Cardiac fibroblast (primary cell): ENCODE data around the gene IFI44L.

ENCODE experiments used
- DNase-seq, 2 donors: peaks; one replicate each; pipeline versions ENCODE4 v3.0.0 to v3.0.0-alpha.2; 2010; ENCODE audit warnings: low read depth in 2 of 2
- H3K4me3 ChIP-seq, 2 donors: replicated peaks in 1 of 2; 1 replicate in 1 of 2; 2 replicates in 1 of 2; pipeline ENCODE4 v1.5.1; 2011; ENCODE audit warnings: low read depth in 2 of 2, low read length in 2 of 2, mild to moderate bottlenecking in 2 of 2, moderate library complexity in 1 of 2
- CTCF ChIP-seq: IDR thresholded peaks from one replicate; pipeline ENCODE4 v1.5.1; 2011; ENCODE audit warnings: low read depth, mild to moderate bottlenecking, low read length, inconsistent platforms

The IFI44L gene

GRCh38 chr1:78690516-78690915 lies 70.3 kb downstream of the IFI44L start:
- TF ChIP-seq CTCF = no peak
- no peak overlapping the region for H3K4me3 ChIP-seq
- no peak for DNase-seq

GRCh38 chr1:78691995-78692747 lies 71.9 kb downstream of the IFI44L start:
- no peak for TF ChIP-seq CTCF
- DNase-seq = peak in 1 of 2 donors; percentile 88
- H3K4me3 ChIP-seq = no peak overlapping the region
